HuH-7 (cell line): ENCODE data around the gene TEX55.
"Not testable (repeated sequence)": the region's sequence is repeated elsewhere in the genome, so short reads cannot be mapped to it uniquely, and the experiment has no call there.

Experiments
- DNase-seq: peaks from one replicate; pipeline ENCODE4 v3.0.0; 2011; ENCODE audit warnings: low spot score

Gene TEX55

GRCh38 chr3:119160815-119161214 is 14.8 kb downstream of the TEX55 start:
- DNase-seq, result no peak

GRCh38 chr3:119161240-119161639 is 15.3 kb downstream of the TEX55 start:
- no peak for DNase-seq

- DNase-seq, result not testable (repeated sequence)
Observed at GRCh38 chr3:119164745-119165144, 18.8 kb downstream of the TEX55 start.

GRCh38 chr3:119170821-119171220 is 24.9 kb downstream of the TEX55 start:
- no peak for DNase-seq

- no peak for DNase-seq
Observed at GRCh38 chr3:119173325-119173724, 27.4 kb downstream of the TEX55 start, which contains the start of gene UPK1B. Gene UPK1B (plus strand): TSS chr3:119173598. CDS start chr3:119186742, 13,144 bp downstream.

GRCh38 chr3:119175872-119176756 is 30.1 kb downstream of the TEX55 start:
- DNase-seq, result no peak

- no peak for DNase-seq
Observed at GRCh38 chr3:119176778-119177177, 30.8 kb downstream of the TEX55 start.

GRCh38 chr3:119177321-119177720 is 31.4 kb downstream of the TEX55 start:
- DNase-seq, result no peak

GRCh38 chr3:119181765-119182164 is 35.8 kb downstream of the TEX55 start:
- DNase-seq, result no peak

- no peak for DNase-seq
Observed at GRCh38 chr3:119184111-119184510, 38.1 kb downstream of the TEX55 start.

GRCh38 chr3:119184796-119185570 is 39.0 kb downstream of the TEX55 start:
- no peak for DNase-seq

GRCh38 chr3:119187266-119187665 is 41.3 kb downstream of the TEX55 start:
- DNase-seq, result no peak

GRCh38 chr3:119191800-119192199 is 45.8 kb downstream of the TEX55 start:
- DNase-seq, result no peak

- DNase-seq, result no peak
Observed at GRCh38 chr3:119194237-119195150, 48.5 kb downstream of the TEX55 start.

GRCh38 chr3:119195151-119195476 is 49.1 kb downstream of the TEX55 start:
- DNase-seq, result no peak

GRCh38 chr3:119195911-119196310 is 49.9 kb downstream of the TEX55 start:
- DNase-seq, result no peak
